Transverse colon (tissue), 4 donors: Measurements from ENCODE around the gene EHBP1. TPM values are rescaled to one million over a fixed set of nuclear protein-coding genes. Genes with fewer than 3 reads are reported as not detected.
"Not testable (repeated sequence)": the region's sequence is repeated elsewhere in the genome, so short reads cannot be mapped to it uniquely, and the experiment has no call there.

Experiments used
- DNase-seq: peaks from one replicate; pipeline ENCODE4 v3.0.0-alpha.2; 2019
- H3K27ac ChIP-seq, 4 donors: fragments of 200-600 bp; sonication (generic); 2 replicates each; pipeline ENCODE4 v1.5.1; 2016 to 2018; ENCODE audit warnings: inconsistent platforms in 4 of 4
- H3K27me3 ChIP-seq: fragments of 200-600 bp; sonication (generic); 2 replicates; pipeline ENCODE4 v1.5.1; 2017; ENCODE audit warnings: inconsistent platforms
- H3K36me3 ChIP-seq, 4 donors: fragments of 200-600 bp; sonication (generic); 2 replicates each; pipeline ENCODE4 v1.5.1; 2017 to 2019; ENCODE audit warnings: inconsistent platforms in 4 of 4
- H3K4me1 ChIP-seq, 4 donors: fragments of 200-600 bp; sonication (generic); 2 replicates each; pipeline ENCODE4 v1.5.1; 2017 to 2020; ENCODE audit warnings: inconsistent platforms in 4 of 4
- H3K4me3 ChIP-seq, 4 donors: fragments of 200-600 bp; sonication (generic); 1 replicate in 1 of 4; 2 replicates in 3 of 4; pipeline versions ENCODE4 v1.5.1 to v1.6.1; 2017 to 2019; ENCODE audit warnings: inconsistent platforms in 4 of 4
- H3K9me3 ChIP-seq, 2 donors: fragments of 200-600 bp; sonication (generic); 2 replicates each; pipeline ENCODE4 v1.5.1; 2017 to 2019; ENCODE audit warnings: inconsistent platforms in 2 of 2
- CTCF ChIP-seq, 5 experiments: fragments of 200-600 bp in 3 of 5; fragments of 450-650 bp in 2 of 5; sonication (generic) in 3 of 5; IDR thresholded peaks; 1 replicate in 2 of 5; 2 replicates in 3 of 5; pipeline ENCODE4 v1.5.1; 2016 to 2017; ENCODE audit warnings: antibody characterized with exemption in 5 of 5, inconsistent platforms in 3 of 5, mild to moderate bottlenecking in 2 of 5, moderate library complexity in 1 of 5
- EP300 ChIP-seq: sonication (generic); formaldehyde crosslinking; IDR thresholded peaks from one replicate; pipeline ENCODE4 v1.6.1; 2017; ENCODE audit warnings: antibody characterized with exemption, low read depth
- POLR2A ChIP-seq: fragments of 450-650 bp; IDR thresholded peaks from one replicate; pipeline ENCODE4 v1.6.1; 2016; ENCODE audit warnings: antibody characterized with exemption, mild to moderate bottlenecking, moderate library complexity
- POLR2AphosphoS5 ChIP-seq, 3 donors: sonication (generic); formaldehyde crosslinking; IDR thresholded peaks; one replicate each; pipeline ENCODE4 v1.6.1; 2016; ENCODE audit warnings: antibody characterized with exemption in 3 of 3
- WGBS, 2 donors: methylation state at CpG; one replicate each; pipeline ENCODE4 v1.1.5; 2018; ENCODE audit warnings: low coverage in 1 of 2; 5-methylcytosine and 5-hydroxymethylcytosine counted together
- in situ Hi-C, 4 donors: fragments of 200-750 bp; cut with MboI; loops; one replicate each; pipeline versions ENCODE4 v1.15.0 to v1.15.1; 2017; ENCODE audit warnings: low sequenced_read_pairs in 3 of 4, low pct_ligation_motif_present in 1 of 4, low pct_unique_long_range_greater_than_20kb in 1 of 4
- intact Hi-C: fragments of 100-400 bp; cut with DNase I; formaldehyde crosslinking; loops from one replicate; pipeline ENCODE4 v1.15.1; 2023; ENCODE audit warnings: low total_unique reads
- total RNA-seq, 4 donors: library from RNA; depleted of rRNA; stranded (reverse); fragments of >200 nt; gene quantifications; one replicate each; pipeline ENCODE4 v1.1.0, GENCODE V29; 2016

The EHBP1 gene
- total RNA-seq, 4 donors from 2014 or later, result 41.1 to 69.4 (median 47.0) TPM

GRCh38 chr2:62745891-62746481 lies 40.5 kb downstream of the EHBP1 start:
- Histone ChIP-seq H3K4me3 (no peak overlapping the region), H3K36me3 (no peaks in the 10 kb centered on the region), H3K9me3 (peaks cover 0 to 4% of the 10 kb centered on the region in 2 donors), H3K27ac (no peak overlapping the region), H3K27me3 (no peaks in the 10 kb centered on the region), H3K4me1 (peaks cover 2 to 38% (median 6%) of the 10 kb centered on the region in 4 donors)
- intact Hi-C loops (no loop called here), in situ Hi-C loops (no loop called here)
- no peak for TF ChIP-seq EP300
- no peak for TF ChIP-seq POLR2AphosphoS5 (IDR thresholded peaks at IDR 0.05)
- no peak for TF ChIP-seq CTCF (IDR thresholded peaks at IDR 0.05)
- no peak for TF ChIP-seq POLR2A
- no peak for DNase-seq
- WGBS, 2 donors, result 83 to 89% methylated on average over 5 of the region's 5 CpGs

- intact Hi-C loops (no loop called here), in situ Hi-C loops (no loop called here)
- H3K4me1 ChIP-seq, result peaks cover 2 to 38% (median 6%) of the 10 kb centered on the region in 4 donors
- 34 to 41% methylated on average over 2 of the region's 2 CpGs for WGBS, 2 donors
- H3K9me3 ChIP-seq, result peaks cover 0 to 4% of the 10 kb centered on the region in 2 donors
- H3K4me3 ChIP-seq, result no peak overlapping the region
- no peaks in the 10 kb centered on the region for H3K27me3 ChIP-seq
- H3K27ac ChIP-seq, result peak overlapping the region in 1 of 4 donors; percentile 24
- TF ChIP-seq POLR2A (no peak), POLR2AphosphoS5 (IDR thresholded peaks at IDR 0.05) (no peak), CTCF (IDR thresholded peaks at IDR 0.05) (no peak), EP300 (no peak)
- no peaks in the 10 kb centered on the region for H3K36me3 ChIP-seq
- DNase-seq, result no peak
Observed at GRCh38 chr2:62747169-62747568, 41.7 kb downstream of the EHBP1 start.

GRCh38 chr2:62747876-62748275 lies 42.4 kb downstream of the EHBP1 start:
- no peak for DNase-seq
- no peak overlapping the region for H3K27ac ChIP-seq
- no peak for TF ChIP-seq POLR2A
- TF ChIP-seq EP300, result no peak
- TF ChIP-seq CTCF (IDR thresholded peaks at IDR 0.05), result no peak
- TF ChIP-seq POLR2AphosphoS5 (IDR thresholded peaks at IDR 0.05), result no peak
- peaks cover 2 to 33% (median 6%) of the 10 kb centered on the region in 4 donors for H3K4me1 ChIP-seq
- H3K9me3 ChIP-seq, result peaks cover 0 to 4% of the 10 kb centered on the region in 2 donors
- no peak overlapping the region for H3K4me3 ChIP-seq
- H3K36me3 ChIP-seq, result no peaks in the 10 kb centered on the region
- intact Hi-C loops, result no loop called here
- H3K27me3 ChIP-seq, result no peaks in the 10 kb centered on the region
- WGBS, 2 donors, result 69 to 80% methylated on average over 4 of the region's 4 CpGs
- in situ Hi-C loops, result no loop called here

- H3K9me3 ChIP-seq, H3K27me3 ChIP-seq, H3K4me3 ChIP-seq, DNase-seq, H3K36me3 ChIP-seq, H3K27ac ChIP-seq, in situ Hi-C loops, intact Hi-C loops: not testable (repeated sequence)
- peaks cover 0 to 21% (median 6%) of the 10 kb centered on the region in 4 donors for H3K4me1 ChIP-seq
- whole genome bisulfite sequencing, 2 donors, result 94% methylated on average over 1 of the region's 1 CpG; no CpG with 5 or more reads in 1 of the 2 donors
Observed at GRCh38 chr2:62749111-62749510, 43.6 kb downstream of the EHBP1 start.

- intact Hi-C loops (no loop called here), in situ Hi-C loops (no loop called here)
- no peak overlapping the region for H3K27ac ChIP-seq
- no peaks in the 10 kb centered on the region for H3K9me3 ChIP-seq
- 86 to 99% methylated on average over 2 to 3 of the region's 3 CpGs for WGBS, 2 donors
- no peaks in the 10 kb centered on the region for H3K27me3 ChIP-seq
- no peaks in the 10 kb centered on the region for H3K36me3 ChIP-seq
- no peak overlapping the region for H3K4me3 ChIP-seq
- DNase-seq, result no peak
- TF ChIP-seq POLR2AphosphoS5 (IDR thresholded peaks at IDR 0.05), result no peak
- no peak for TF ChIP-seq POLR2A
- no peak for TF ChIP-seq EP300
- TF ChIP-seq CTCF (IDR thresholded peaks at IDR 0.05), result no peak
- peaks cover 0 to 4% (median 0%) of the 10 kb centered on the region in 4 donors for H3K4me1 ChIP-seq
Observed at GRCh38 chr2:62757029-62757428, 51.5 kb downstream of the EHBP1 start.
